OCI-LY7 (cell line): ENCODE results near the gene FRMD3. TPM values are rescaled to one million over a fixed set of nuclear protein-coding genes. Genes with fewer than 3 reads are reported as not detected.

Source experiments
- BruUV-seq: library from RNA; stranded (reverse); fragments of 400-500 nt; replicated peaks from 2 replicates; lab custom pipeline; 2021; lab: Mats Ljungman, UMichigan
- CTCF ChIA-PET: fragments of 300-600 bp; sonication (Branson Sonifier 250); formaldehyde crosslinking; loops from one replicate; lab custom pipeline; 2022; ENCODE audit warnings: antibody characterized with exemption; ENCODE audit not compliant: unreplicated experiment; lab: Charles Lee
- POLR2A ChIA-PET: fragments of 300-600 bp; sonication (Branson Sonifier 250); formaldehyde crosslinking; loops from one replicate; lab custom pipeline; 2022; ENCODE audit warnings: antibody characterized with exemption; lab: Charles Lee
- DNase-seq: peaks from one replicate; pipeline ENCODE4 v3.0.0-alpha.2; 2015; ENCODE audit warnings: low spot score
- H2AFZ ChIP-seq: fragments of 200-600 bp; sonication (generic), shearing (Covaris generic); 2 replicates; pipeline ENCODE4 v1.6.1; 2014; ENCODE audit warnings: mild to moderate bottlenecking, antibody characterized with exemption, low read length, moderate library complexity
- H3K27ac ChIP-seq: fragments of 200-600 bp; sonication (generic); 2 replicates; pipeline ENCODE4 v1.5.1; 2014; ENCODE audit warnings: mixed run types, low read depth, mild to moderate bottlenecking, moderate library complexity, low read length, inconsistent platforms; ENCODE audit not compliant: poor library complexity, severe bottlenecking
- H3K36me3 ChIP-seq: fragments of 200-600 bp; sonication (generic); 2 replicates; pipeline ENCODE4 v1.6.1; 2014; ENCODE audit warnings: mild to moderate bottlenecking, antibody characterized with exemption, low read length, moderate library complexity, mixed read lengths; ENCODE audit not compliant: insufficient read depth
- H3K4me1 ChIP-seq: fragments of 200-600 bp; sonication (generic); 2 replicates; pipeline ENCODE4 v1.5.1; 2014; ENCODE audit warnings: mild to moderate bottlenecking, low read length; ENCODE audit not compliant: insufficient read depth, poor library complexity, severe bottlenecking
- H3K4me2 ChIP-seq: fragments of 200-600 bp; sonication (generic); 2 replicates; pipeline ENCODE4 v1.6.1; 2014; ENCODE audit warnings: mild to moderate bottlenecking, low read length
- H3K4me3 ChIP-seq: fragments of 200-600 bp; sonication (generic); 2 replicates; pipeline ENCODE4 v1.5.1; 2014; ENCODE audit warnings: mild to moderate bottlenecking, low read depth, low read length; ENCODE audit not compliant: poor library complexity, severe bottlenecking
- H3K79me2 ChIP-seq: fragments of 200-600 bp; sonication (generic); 2 replicates; pipeline ENCODE4 v1.6.1; 2016; ENCODE audit warnings: low read depth, mild to moderate bottlenecking, low read length, moderate library complexity, mixed read lengths; ENCODE audit not compliant: insufficient read depth
- H3K9me2 ChIP-seq: fragments of 200-600 bp; sonication (generic); 2 replicates; pipeline ENCODE4 v1.6.1; 2016; ENCODE audit warnings: mild to moderate bottlenecking, low read length, mixed read lengths; ENCODE audit not compliant: insufficient read depth
- H3K9me3 ChIP-seq: fragments of 200-600 bp; sonication (generic); 2 replicates; pipeline ENCODE4 v1.6.1; 2014; ENCODE audit warnings: mild to moderate bottlenecking, mixed run types, low read length, mixed read lengths
- H4K20me1 ChIP-seq: fragments of 200-600 bp; sonication (generic); 2 replicates; pipeline ENCODE4 v1.6.1; 2014; ENCODE audit warnings: mild to moderate bottlenecking, antibody characterized with exemption, low read length, moderate library complexity, mixed read lengths; ENCODE audit not compliant: insufficient read depth
- EZH2phosphoT487 ChIP-seq: fragments of 200-600 bp; sonication (generic); IDR thresholded peaks from 2 replicates; pipeline ENCODE4 v1.6.1; 2018; ENCODE audit warnings: low read depth, borderline replicate concordance, mild to moderate bottlenecking, mixed run types, antibody characterized with exemption, low read length, moderate library complexity, mixed read lengths
- intact Hi-C: fragments of 100-400 bp; cut with micrococcal nuclease; formaldehyde crosslinking; loops from one replicate; pipeline ENCODE4 v1.10.0; 2022; ENCODE audit not compliant: unreplicated experiment
- total RNA-seq, 2 experiments: library from RNA; depleted of rRNA in 1 of 2; stranded (reverse); fragments of >200 nt in 1 of 2; shearing (Covaris generic) in 1 of 2; gene quantifications; 2 replicates each; pipeline ENCODE4 v1.2.3, GENCODE V29; 2014 to 2022
- TF ChIP-seq, protein P1 (sequence below): fragments of 200-600 bp; sonication (generic); conservative IDR thresholded peaks from 2 replicates; pipeline ENCODE4 v1.5.1; 2014; ENCODE audit warnings: mild to moderate bottlenecking, antibody characterized with exemption, low read length, moderate library complexity, mixed read lengths

Gene FRMD3
- total RNA-seq, 2 experiments from 2014 or later: 0.48 to 1.4 TPM

DNA sequence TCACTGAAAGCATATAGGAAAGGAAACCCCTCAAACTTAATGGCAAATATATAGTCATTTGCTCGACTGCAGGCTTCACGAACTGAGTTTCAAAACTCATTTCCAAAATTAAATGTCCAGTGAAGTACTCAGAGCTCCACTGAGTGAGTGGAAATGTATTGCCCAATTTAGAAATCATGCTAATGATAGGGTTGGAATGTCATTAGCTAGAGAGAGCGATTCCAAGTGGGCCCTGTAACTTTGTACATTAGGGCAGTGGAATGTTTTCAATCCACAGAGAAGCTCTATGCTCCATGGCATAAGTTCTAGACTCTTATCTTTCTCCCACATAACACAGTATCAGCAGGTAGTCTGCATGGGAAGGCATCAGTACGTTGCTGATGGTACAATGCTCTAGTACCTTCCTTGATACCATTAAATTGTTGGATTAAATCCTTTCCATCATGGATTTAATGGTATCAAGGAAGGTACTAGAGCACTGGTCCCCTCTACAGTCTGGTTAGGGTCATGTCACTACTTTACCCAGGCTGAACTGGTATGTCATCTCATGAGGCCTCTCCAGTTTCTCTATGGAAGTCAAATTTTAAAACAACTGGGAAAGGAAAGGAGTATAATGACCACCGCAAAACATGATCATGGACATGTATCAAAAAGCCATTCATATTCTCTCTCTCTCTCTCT, 292.1 kb downstream of the FRMD3 start:
- Histone ChIP-seq H3K9me2 (no peaks in the 10 kb centered on the region), H3K4me3 (no peak overlapping the region), H3K27ac (no peak overlapping the region), H3K4me1 (no peaks in the 10 kb centered on the region), H3K79me2 (no peaks in the 10 kb centered on the region), H2AFZ (no peak overlapping the region), H3K36me3 (no peaks in the 10 kb centered on the region), H3K9me3 (no peaks in the 10 kb centered on the region), H4K20me1 (no peaks in the 10 kb centered on the region), H3K4me2 (no peak overlapping the region)
- intact Hi-C loops: no loop called here
- POLR2A ChIA-PET: no interaction called here
- CTCF ChIA-PET: no interaction called here
- TF ChIP-seq, protein P1, sequence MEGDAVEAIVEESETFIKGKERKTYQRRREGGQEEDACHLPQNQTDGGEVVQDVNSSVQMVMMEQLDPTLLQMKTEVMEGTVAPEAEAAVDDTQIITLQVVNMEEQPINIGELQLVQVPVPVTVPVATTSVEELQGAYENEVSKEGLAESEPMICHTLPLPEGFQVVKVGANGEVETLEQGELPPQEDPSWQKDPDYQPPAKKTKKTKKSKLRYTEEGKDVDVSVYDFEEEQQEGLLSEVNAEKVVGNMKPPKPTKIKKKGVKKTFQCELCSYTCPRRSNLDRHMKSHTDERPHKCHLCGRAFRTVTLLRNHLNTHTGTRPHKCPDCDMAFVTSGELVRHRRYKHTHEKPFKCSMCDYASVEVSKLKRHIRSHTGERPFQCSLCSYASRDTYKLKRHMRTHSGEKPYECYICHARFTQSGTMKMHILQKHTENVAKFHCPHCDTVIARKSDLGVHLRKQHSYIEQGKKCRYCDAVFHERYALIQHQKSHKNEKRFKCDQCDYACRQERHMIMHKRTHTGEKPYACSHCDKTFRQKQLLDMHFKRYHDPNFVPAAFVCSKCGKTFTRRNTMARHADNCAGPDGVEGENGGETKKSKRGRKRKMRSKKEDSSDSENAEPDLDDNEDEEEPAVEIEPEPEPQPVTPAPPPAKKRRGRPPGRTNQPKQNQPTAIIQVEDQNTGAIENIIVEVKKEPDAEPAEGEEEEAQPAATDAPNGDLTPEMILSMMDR: no peak
- TF ChIP-seq EZH2phosphoT487: no peak
- no TSS peak for BruUV-seq
- DNase-seq: no peak

DNA sequence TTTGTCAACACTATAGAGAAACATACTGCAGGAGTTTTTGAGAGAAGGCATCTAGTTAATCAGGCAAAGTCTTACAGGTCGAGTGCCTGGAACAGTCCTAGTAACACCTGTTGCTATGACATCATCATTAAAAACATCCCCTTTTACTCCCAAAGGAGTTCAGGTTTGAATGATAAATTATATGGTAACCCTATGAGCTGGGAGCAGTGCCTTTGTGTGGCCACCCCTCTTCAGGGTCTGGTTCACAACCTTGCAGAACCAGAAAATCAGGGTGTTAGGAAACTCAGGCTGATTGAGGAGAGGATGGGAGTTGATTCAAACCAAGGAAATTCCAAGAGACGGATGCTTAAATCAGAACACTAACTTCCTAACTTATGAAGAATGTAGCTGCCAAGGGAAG, 296.1 kb downstream of the FRMD3 start:
- Histone ChIP-seq H3K36me3 (no peaks in the 10 kb centered on the region), H3K79me2 (no peaks in the 10 kb centered on the region), H3K4me1 (no peaks in the 10 kb centered on the region), H4K20me1 (no peaks in the 10 kb centered on the region), H2AFZ (no peak overlapping the region), H3K9me3 (no peaks in the 10 kb centered on the region), H3K4me2 (no peak overlapping the region), H3K4me3 (no peak overlapping the region), H3K9me2 (no peaks in the 10 kb centered on the region), H3K27ac (no peak overlapping the region)
- CTCF ChIA-PET: no interaction called here
- POLR2A ChIA-PET: no interaction called here
- no TSS peak for BruUV-seq
- intact Hi-C loops: no loop called here
- no peak for DNase-seq
- TF ChIP-seq, protein P1: no peak
- TF ChIP-seq EZH2phosphoT487: no peak

DNA sequence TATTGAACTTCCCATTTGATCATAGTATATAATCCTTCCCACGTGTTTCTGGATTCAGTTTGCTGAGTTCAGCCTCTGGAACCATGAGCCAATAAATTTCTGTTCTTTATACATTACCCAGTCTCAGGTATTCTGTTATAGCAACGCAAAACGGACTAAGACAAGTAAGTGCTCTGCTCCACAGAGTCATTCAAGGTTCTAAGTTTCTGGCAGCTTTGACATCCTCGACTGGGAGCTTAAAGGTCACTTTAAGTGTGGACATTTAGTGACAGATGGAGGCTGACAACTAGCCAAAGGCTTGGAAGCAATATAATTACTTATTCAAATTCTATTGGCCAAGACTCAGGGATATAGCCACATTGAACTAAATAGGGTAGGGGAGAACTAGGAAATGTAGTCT, 297.5 kb downstream of the FRMD3 start:
- TF ChIP-seq, protein P1: no peak
- no peak for TF ChIP-seq EZH2phosphoT487
- H3K9me2 ChIP-seq: no peaks in the 10 kb centered on the region
- H3K9me3 ChIP-seq: no peaks in the 10 kb centered on the region
- intact Hi-C loops: no loop called here
- H2AFZ ChIP-seq: no peak overlapping the region
- no peak overlapping the region for H3K4me3 ChIP-seq
- no peaks in the 10 kb centered on the region for H3K4me1 ChIP-seq
- H3K36me3 ChIP-seq: no peaks in the 10 kb centered on the region
- DNase-seq: no peak
- no peaks in the 10 kb centered on the region for H3K79me2 ChIP-seq
- H4K20me1 ChIP-seq: no peaks in the 10 kb centered on the region
- H3K27ac ChIP-seq: no peak overlapping the region
- BruUV-seq: no TSS peak
- ChIA-PET CTCF (no interaction called here), POLR2A (no interaction called here)
- no peak overlapping the region for H3K4me2 ChIP-seq
